MM.1S (cell line): ENCODE data around the gene PDGFRB.

Experiments
- DNase-seq: peaks from one replicate; pipeline ENCODE4 v3.0.0-alpha.2; 2015
- H2AFZ ChIP-seq: fragments of 300-600 bp; sonication (generic); 2 replicates; pipeline ENCODE4 v1.6.0; 2016; ENCODE audit warnings: antibody characterized with exemption, low read length
- H3F3A ChIP-seq: fragments of 300-600 bp; sonication (generic); 2 replicates; pipeline ENCODE4 v1.6.1; 2016; ENCODE audit warnings: mild to moderate bottlenecking, antibody characterized with exemption, low read length, moderate library complexity, mixed read lengths; ENCODE audit not compliant: insufficient read depth
- H3K27ac ChIP-seq: fragments of 300-600 bp; sonication (generic); 2 replicates; pipeline ENCODE4 v1.5.1; 2016; ENCODE audit warnings: mild to moderate bottlenecking, low read length
- H3K27me3 ChIP-seq: fragments of 300-600 bp; sonication (generic); replicated peaks from 2 replicates; pipeline ENCODE4 v1.6.0; 2016; ENCODE audit warnings: low read length; ENCODE audit not compliant: insufficient read depth
- H3K36me3 ChIP-seq: fragments of 300-600 bp; sonication (generic); replicated peaks from 2 replicates; pipeline ENCODE4 v1.6.1; 2016; ENCODE audit warnings: mild to moderate bottlenecking, low read length, mixed read lengths; ENCODE audit not compliant: insufficient read depth
- H3K4me1 ChIP-seq: fragments of 300-600 bp; sonication (generic); 2 replicates; pipeline ENCODE4 v1.6.1; 2016; ENCODE audit warnings: low read length, mixed read lengths
- H3K4me2 ChIP-seq: fragments of 300-600 bp; sonication (generic); 2 replicates; pipeline ENCODE4 v1.6.0; 2016; ENCODE audit warnings: low read depth, low read length
- H3K4me3 ChIP-seq: fragments of 300-600 bp; sonication (generic); 2 replicates; pipeline ENCODE4 v1.5.1; 2016; ENCODE audit warnings: low read length, mixed read lengths
- H3K79me2 ChIP-seq: fragments of 300-600 bp; sonication (generic); 2 replicates; pipeline ENCODE4 v1.6.1; 2016; ENCODE audit warnings: mixed run types, low read length, mixed read lengths
- H3K9ac ChIP-seq: fragments of 300-600 bp; sonication (generic); 2 replicates; pipeline ENCODE4 v1.6.1; 2016; ENCODE audit warnings: low read length, mixed read lengths
- H3K9me2 ChIP-seq: fragments of 300-600 bp; sonication (generic); replicated peaks from 2 replicates; pipeline ENCODE4 v1.6.1; 2016; ENCODE audit warnings: mild to moderate bottlenecking, low read length, mixed read lengths; ENCODE audit not compliant: insufficient read depth
- H3K9me3 ChIP-seq: fragments of 300-600 bp; sonication (generic); replicated peaks from 2 replicates; pipeline ENCODE4 v1.6.1; 2016; ENCODE audit warnings: mild to moderate bottlenecking, low read length, mixed read lengths; ENCODE audit not compliant: insufficient read depth
- H4K20me1 ChIP-seq: fragments of 300-600 bp; sonication (generic); 2 replicates; pipeline ENCODE4 v1.6.1; 2016; ENCODE audit warnings: mild to moderate bottlenecking, low read length, moderate library complexity, mixed read lengths; ENCODE audit not compliant: insufficient read depth
- EZH2 ChIP-seq: fragments of 300-600 bp; sonication (generic); optimal IDR thresholded peaks from 2 replicates; pipeline ENCODE3; 2017; ENCODE audit warnings: low read depth, mild to moderate bottlenecking, antibody characterized with exemption, low read length, mixed read lengths
- EZH2phosphoT487 ChIP-seq: fragments of 300-600 bp; sonication (generic); IDR thresholded peaks from 2 replicates; pipeline ENCODE4 v1.6.1; 2018; ENCODE audit warnings: antibody characterized with exemption, low read length
- TF ChIP-seq, protein P1 (sequence below): fragments of 300-600 bp; sonication (generic); IDR thresholded peaks from 2 replicates; pipeline ENCODE4 v1.5.1; 2016; ENCODE audit warnings: antibody characterized with exemption, low read length, mixed read lengths

The PDGFRB gene

DNA sequence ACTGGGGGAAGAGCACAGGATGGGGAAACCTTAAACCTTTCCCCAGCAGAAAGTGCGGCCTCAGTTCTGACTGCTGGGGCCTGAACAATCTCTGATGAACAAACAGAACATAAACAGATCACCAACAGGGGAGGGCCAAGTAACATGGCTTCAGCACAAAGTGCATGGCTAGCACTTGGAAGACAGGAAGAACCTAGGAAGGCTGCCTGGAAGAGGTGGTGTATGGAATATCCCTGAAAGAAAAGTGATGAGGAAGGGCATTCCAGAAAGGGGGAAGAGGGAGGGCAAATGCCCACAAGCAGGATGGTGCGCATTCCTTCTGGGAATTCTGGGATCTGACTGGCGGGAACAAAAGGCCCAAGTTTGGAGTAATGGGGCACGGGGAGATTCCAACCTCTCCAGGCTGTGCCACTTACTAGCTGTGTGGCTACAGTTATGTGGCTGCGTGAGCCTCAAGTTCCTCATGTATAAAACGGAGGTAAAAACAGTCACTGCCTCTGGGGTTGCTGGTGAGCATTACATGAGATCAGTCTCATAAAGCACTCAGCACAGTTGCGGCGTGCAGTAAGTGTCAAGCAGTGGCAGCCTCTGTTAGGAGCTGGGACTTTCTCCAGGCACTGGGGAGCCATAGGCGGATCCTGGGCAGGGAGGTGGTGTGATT lies 1.6 kb downstream of the PDGFRB start:
- H3K9ac ChIP-seq, result no peak overlapping the region
- DNase-seq, result no peak

DNA sequence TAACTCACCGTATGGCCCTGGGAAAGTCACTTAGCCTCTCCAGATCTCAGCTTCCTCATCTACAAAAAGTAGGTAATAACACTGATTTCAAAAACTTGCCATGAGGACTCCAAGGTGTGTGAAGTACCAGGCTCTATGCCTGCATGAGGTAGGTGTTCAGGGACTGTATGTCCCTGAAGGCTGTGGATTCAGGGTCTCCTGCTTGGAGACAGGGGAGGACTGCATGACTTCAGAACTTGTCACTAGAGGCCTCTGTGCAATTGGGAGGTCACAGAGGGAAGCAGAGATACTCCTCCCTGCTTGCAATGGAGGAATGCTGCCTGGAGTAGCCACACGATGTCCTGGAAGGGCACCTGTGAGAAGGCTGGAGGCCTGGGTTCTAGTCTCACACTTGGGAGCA lies 2.2 kb downstream of the PDGFRB start:
- Histone ChIP-seq H3K9me3 (no peaks in the 10 kb centered on the region), H3K36me3 (no peaks in the 10 kb centered on the region), H3K27ac (no peak overlapping the region), H3K4me2 (no peak overlapping the region), H3K4me3 (no peak overlapping the region), H3K79me2 (no peaks in the 10 kb centered on the region), H4K20me1 (no peaks in the 10 kb centered on the region), H3K4me1 (no peaks in the 10 kb centered on the region), H3F3A (no peaks in the 10 kb centered on the region), H2AFZ (no peak overlapping the region), H3K27me3 (no peaks in the 10 kb centered on the region), H3K9me2 (no peaks in the 10 kb centered on the region), H3K9ac (no peak overlapping the region)
- DNase-seq, result no peak
- TF ChIP-seq EZH2 (no peak), EZH2phosphoT487 (no peak)
- TF ChIP-seq, protein P1, sequence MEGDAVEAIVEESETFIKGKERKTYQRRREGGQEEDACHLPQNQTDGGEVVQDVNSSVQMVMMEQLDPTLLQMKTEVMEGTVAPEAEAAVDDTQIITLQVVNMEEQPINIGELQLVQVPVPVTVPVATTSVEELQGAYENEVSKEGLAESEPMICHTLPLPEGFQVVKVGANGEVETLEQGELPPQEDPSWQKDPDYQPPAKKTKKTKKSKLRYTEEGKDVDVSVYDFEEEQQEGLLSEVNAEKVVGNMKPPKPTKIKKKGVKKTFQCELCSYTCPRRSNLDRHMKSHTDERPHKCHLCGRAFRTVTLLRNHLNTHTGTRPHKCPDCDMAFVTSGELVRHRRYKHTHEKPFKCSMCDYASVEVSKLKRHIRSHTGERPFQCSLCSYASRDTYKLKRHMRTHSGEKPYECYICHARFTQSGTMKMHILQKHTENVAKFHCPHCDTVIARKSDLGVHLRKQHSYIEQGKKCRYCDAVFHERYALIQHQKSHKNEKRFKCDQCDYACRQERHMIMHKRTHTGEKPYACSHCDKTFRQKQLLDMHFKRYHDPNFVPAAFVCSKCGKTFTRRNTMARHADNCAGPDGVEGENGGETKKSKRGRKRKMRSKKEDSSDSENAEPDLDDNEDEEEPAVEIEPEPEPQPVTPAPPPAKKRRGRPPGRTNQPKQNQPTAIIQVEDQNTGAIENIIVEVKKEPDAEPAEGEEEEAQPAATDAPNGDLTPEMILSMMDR, result no peak

More for the DNA sequence above, 1.6 kb downstream of the PDGFRB start:
- Histone ChIP-seq H3F3A (no peaks in the 10 kb centered on the region), H3K4me2 (no peak overlapping the region), H3K79me2 (no peaks in the 10 kb centered on the region), H3K27ac (no peak overlapping the region), H2AFZ (no peak overlapping the region), H3K36me3 (no peaks in the 10 kb centered on the region), H3K4me3 (no peak overlapping the region), H3K9me3 (no peaks in the 10 kb centered on the region), H3K9me2 (no peaks in the 10 kb centered on the region), H3K4me1 (no peaks in the 10 kb centered on the region), H4K20me1 (no peaks in the 10 kb centered on the region), H3K27me3 (no peaks in the 10 kb centered on the region)
- TF ChIP-seq EZH2 (no peak), EZH2phosphoT487 (no peak)
- TF ChIP-seq, protein P1, result no peak

DNA sequence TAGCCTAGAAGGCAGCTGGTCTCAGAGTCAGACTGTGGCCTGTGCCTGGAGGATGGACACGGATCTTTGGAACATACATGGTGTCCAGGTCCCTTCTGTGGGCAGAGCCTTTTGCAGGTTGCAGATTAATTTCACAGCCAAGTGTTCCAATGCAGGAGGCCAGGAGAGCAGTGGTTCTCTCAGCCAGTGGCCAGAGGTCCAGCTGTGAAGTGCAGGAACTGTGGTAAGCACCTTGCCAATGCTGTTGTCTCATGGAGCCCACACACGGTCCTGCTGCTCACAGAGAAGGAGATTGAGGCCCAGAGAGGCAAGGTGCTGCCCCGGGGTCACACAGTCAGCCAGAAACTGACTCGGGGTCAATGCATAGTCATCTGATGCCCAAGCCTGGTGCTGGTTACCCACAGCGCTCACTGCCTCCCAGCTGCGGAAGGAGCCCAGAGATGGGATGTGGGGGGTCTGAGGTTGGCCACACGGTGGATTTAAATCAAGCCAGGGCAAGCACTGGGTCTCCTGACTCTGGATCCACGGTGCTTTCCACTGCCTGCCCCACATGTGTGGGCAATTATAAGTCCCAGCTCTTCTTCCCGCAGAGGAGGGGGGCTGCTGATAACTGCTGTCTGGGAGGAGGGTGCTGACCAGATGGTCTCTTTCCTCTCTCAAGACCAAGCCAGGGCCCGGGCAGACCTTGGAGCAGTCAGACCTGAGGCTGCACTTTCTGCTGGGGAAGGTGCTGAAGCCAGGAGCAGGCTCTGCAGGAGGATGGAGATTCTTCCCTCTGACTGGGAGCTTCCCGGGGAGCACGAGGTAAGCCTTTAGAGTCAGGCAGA lies 2.8 kb downstream of the PDGFRB start:
- Histone ChIP-seq H3F3A (no peaks in the 10 kb centered on the region), H3K9me3 (no peaks in the 10 kb centered on the region), H3K4me2 (no peak overlapping the region), H2AFZ (no peak overlapping the region), H3K4me1 (no peaks in the 10 kb centered on the region), H3K9me2 (no peaks in the 10 kb centered on the region), H3K36me3 (no peaks in the 10 kb centered on the region), H4K20me1 (no peaks in the 10 kb centered on the region), H3K9ac (no peak overlapping the region), H3K4me3 (no peak overlapping the region), H3K79me2 (no peaks in the 10 kb centered on the region), H3K27ac (no peak overlapping the region), H3K27me3 (no peaks in the 10 kb centered on the region)
- no peak for DNase-seq
- TF ChIP-seq, protein P1, result no peak
- TF ChIP-seq EZH2phosphoT487 (no peak), EZH2 (no peak)
